Smooth muscle cell (in vitro differentiated cells): ENCODE results near the gene SDCCAG8. TPM values are rescaled to one million over a fixed set of nuclear protein-coding genes. Genes with fewer than 3 reads are reported as not detected.

Source experiments
- DNase-seq: peaks from one replicate; lab custom pipeline; 2025; ENCODE audit not compliant: unreplicated experiment; lab: John Stamatoyannopoulos, UW
- H2AFZ ChIP-seq: fragments of 200-600 bp; sonication (generic); 2 replicates; pipeline ENCODE4 v1.6.0; 2016; ENCODE audit warnings: antibody characterized with exemption, low read depth, mild to moderate bottlenecking
- H3F3A ChIP-seq: fragments of 200-600 bp; sonication (generic); 2 replicates; pipeline ENCODE4 v1.6.0; 2017; ENCODE audit warnings: antibody characterized with exemption, low read depth
- H3K27ac ChIP-seq: fragments of 200-600 bp; sonication (generic); 2 replicates; pipeline ENCODE4 v1.5.1; 2016; ENCODE audit warnings: low read depth, mild to moderate bottlenecking
- H3K27me3 ChIP-seq: fragments of 200-600 bp; sonication (generic); 2 replicates; pipeline ENCODE4 v1.6.1; 2016; ENCODE audit warnings: low read depth, mild to moderate bottlenecking
- H3K36me3 ChIP-seq: fragments of 200-600 bp; sonication (generic); 2 replicates; pipeline ENCODE4 v1.5.1; 2016; ENCODE audit warnings: low read depth
- H3K4me1 ChIP-seq: fragments of 200-600 bp; sonication (generic); 2 replicates; pipeline ENCODE4 v1.5.1; 2016; ENCODE audit warnings: low read depth
- H3K4me2 ChIP-seq: fragments of 200-600 bp; sonication (generic); 2 replicates; pipeline ENCODE4 v1.6.0; 2016; ENCODE audit warnings: mild to moderate bottlenecking
- H3K4me3 ChIP-seq: fragments of 200-600 bp; sonication (generic); 2 replicates; pipeline ENCODE4 v1.5.1; 2016; ENCODE audit warnings: mild to moderate bottlenecking
- H3K79me2 ChIP-seq: fragments of 200-600 bp; sonication (generic); 2 replicates; pipeline ENCODE4 v1.6.0; 2016; ENCODE audit warnings: low read depth, mild to moderate bottlenecking
- H3K9ac ChIP-seq: fragments of 200-600 bp; sonication (generic); 2 replicates; pipeline ENCODE4 v1.6.0; 2016; ENCODE audit warnings: low read depth
- H3K9me3 ChIP-seq: fragments of 200-600 bp; sonication (generic); replicated peaks from 2 replicates; pipeline ENCODE4 v1.5.1; 2016; ENCODE audit warnings: low read depth
- H4K20me1 ChIP-seq: fragments of 200-600 bp; sonication (generic); 2 replicates; pipeline ENCODE4 v1.6.0; 2016; ENCODE audit warnings: low read depth
- WGBS: methylation state at CpG from one replicate; pipeline ENCODE4 v1.1.7; 2016; ENCODE audit warnings: low lambda C conversion rate; 5-methylcytosine and 5-hydroxymethylcytosine counted together
- polyA plus RNA-seq: library from polyadenylated mRNA; unstranded; fragments of >200 nt; fragmentation: Nextera tagmentation; extraction: Ambion mirVana; gene quantifications from 2 replicates; pipeline ENCODE4 v1.2.1, GENCODE V29; 2016
- total RNA-seq: library from RNA; depleted of rRNA; stranded (reverse); fragments of >200 nt; gene quantifications from 2 replicates; pipeline ENCODE4 v1.2.3, GENCODE V29; 2014
- TF ChIP-seq, protein P1 (sequence below): fragments of 200-600 bp; sonication (generic); IDR thresholded peaks from 2 replicates; pipeline ENCODE4 v1.5.1; 2017; ENCODE audit warnings: borderline replicate concordance, mild to moderate bottlenecking, antibody characterized with exemption; ENCODE audit not compliant: insufficient read depth, poor library complexity, severe bottlenecking

SDCCAG8 gene
- total and polyA plus RNA-seq, 2 experiments from 2014 or later, result 30.9 to 33.4 TPM

DNA sequence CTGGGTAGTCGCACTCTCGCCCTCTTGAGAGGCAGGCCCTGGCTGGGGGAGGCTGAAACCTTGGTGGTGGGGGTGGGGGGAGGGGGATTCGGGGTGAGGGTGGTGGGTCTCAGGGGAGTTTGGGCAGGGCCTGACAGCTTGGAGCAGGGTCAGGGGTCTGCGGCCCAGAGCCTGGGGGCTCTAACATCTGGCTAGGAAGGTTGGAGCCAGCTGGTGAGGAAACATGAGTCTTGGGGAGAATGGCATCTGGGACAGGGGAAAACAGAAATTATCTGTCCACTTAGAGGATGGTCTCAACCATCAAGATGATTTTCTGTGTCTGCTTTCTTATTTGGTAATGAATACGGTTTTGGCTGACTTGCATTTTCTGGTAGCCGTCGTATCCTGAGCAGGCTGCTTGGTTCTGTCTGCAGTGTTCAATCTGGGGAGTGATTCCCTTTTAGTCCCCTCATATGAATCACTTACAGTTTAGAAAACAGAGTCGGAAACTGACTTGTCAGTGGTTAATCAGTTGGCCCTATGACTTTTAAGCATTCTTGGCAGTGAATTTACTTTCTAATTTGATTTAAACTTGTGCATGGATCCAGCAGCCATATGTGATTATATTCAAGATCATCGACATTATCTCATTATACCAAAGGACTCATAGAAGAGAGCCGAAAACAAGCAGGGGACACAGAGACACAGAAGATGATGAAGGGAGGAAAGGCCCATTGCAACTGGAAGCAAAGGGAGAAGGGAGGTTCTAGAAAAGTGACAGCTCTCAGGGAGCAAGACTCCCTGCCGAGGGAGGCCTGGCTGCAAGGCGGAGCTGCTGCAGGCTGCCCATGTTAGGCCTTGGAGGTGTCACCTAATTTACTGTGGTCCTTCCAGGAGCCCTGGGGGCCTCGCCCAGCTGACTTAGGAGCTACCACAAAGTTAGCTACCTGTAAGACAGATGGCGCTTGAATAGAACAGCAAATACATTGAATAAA is 237.6 kb downstream of the SDCCAG8 start:
- no peak overlapping the region for H3K4me2 ChIP-seq
- H3K79me2 ChIP-seq, result no peaks in the 10 kb centered on the region
- WGBS, result 72% methylated on average over 13 of the region's 14 CpGs
- H3F3A ChIP-seq, result peaks cover 9% of the 10 kb centered on the region
- H3K27ac ChIP-seq, result peak overlapping the region; percentile 91
- H4K20me1 ChIP-seq, result no peaks in the 10 kb centered on the region
- no peak overlapping the region for H2AFZ ChIP-seq
- H3K27me3 ChIP-seq, result no peaks in the 10 kb centered on the region
- no peak overlapping the region for H3K4me3 ChIP-seq
- no peak for DNase-seq
- H3K36me3 ChIP-seq, result no peaks in the 10 kb centered on the region
- peaks cover 23% of the 10 kb centered on the region for H3K4me1 ChIP-seq
- TF ChIP-seq, protein P1, sequence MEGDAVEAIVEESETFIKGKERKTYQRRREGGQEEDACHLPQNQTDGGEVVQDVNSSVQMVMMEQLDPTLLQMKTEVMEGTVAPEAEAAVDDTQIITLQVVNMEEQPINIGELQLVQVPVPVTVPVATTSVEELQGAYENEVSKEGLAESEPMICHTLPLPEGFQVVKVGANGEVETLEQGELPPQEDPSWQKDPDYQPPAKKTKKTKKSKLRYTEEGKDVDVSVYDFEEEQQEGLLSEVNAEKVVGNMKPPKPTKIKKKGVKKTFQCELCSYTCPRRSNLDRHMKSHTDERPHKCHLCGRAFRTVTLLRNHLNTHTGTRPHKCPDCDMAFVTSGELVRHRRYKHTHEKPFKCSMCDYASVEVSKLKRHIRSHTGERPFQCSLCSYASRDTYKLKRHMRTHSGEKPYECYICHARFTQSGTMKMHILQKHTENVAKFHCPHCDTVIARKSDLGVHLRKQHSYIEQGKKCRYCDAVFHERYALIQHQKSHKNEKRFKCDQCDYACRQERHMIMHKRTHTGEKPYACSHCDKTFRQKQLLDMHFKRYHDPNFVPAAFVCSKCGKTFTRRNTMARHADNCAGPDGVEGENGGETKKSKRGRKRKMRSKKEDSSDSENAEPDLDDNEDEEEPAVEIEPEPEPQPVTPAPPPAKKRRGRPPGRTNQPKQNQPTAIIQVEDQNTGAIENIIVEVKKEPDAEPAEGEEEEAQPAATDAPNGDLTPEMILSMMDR, result no peak
- no peaks in the 10 kb centered on the region for H3K9me3 ChIP-seq
- H3K9ac ChIP-seq, result no peak overlapping the region

DNA sequence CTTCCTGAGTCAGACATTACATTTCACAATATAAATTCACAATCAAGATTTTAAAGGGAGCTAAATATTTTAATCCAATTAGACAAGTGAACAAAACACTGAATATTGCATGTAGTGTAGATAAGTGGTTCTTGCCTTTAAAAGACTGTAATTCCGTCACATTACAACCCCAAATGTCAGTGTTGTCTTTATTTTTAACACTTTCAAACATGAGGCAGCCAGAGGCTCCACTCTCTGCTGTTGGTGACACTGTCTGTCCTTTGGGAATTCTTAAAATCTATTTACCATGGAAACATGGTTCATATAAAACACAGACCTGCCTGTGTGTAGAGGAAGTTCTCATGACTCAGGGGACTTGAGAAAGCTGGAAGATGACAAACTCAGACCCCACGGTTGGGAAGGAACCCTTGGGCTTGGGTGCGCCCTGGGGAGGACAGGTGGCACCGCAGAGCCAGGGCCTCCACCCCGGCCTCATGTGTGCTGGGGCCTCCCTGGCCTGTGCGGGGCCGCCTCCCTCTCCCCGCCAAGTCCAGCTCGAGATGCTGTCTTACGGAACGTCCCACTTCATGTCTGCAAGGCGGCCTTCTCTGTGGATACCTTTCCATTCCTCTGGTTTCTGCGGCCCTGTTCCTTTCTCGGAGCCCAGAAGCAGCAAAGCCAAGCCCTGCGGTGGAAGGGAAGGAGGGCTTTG is 239.0 kb downstream of the SDCCAG8 start:
- no peaks in the 10 kb centered on the region for H3K27me3 ChIP-seq
- TF ChIP-seq, protein P1, result no peak
- H3K9ac ChIP-seq, result peak overlapping the region; percentile 11
- H4K20me1 ChIP-seq, result no peaks in the 10 kb centered on the region
- no peak overlapping the region for H3K4me3 ChIP-seq
- DNase-seq, result no peak
- H3K4me1 ChIP-seq, result peaks cover 20% of the 10 kb centered on the region
- H3F3A ChIP-seq, result peaks cover 9% of the 10 kb centered on the region
- WGBS, result 87% methylated on average over 15 of the region's 15 CpGs
- no peaks in the 10 kb centered on the region for H3K9me3 ChIP-seq
- H3K4me2 ChIP-seq, result no peak overlapping the region
- peak overlapping the region; percentile 91 for H3K27ac ChIP-seq
- H3K36me3 ChIP-seq, result no peaks in the 10 kb centered on the region
- no peak overlapping the region for H2AFZ ChIP-seq
- no peaks in the 10 kb centered on the region for H3K79me2 ChIP-seq

DNA sequence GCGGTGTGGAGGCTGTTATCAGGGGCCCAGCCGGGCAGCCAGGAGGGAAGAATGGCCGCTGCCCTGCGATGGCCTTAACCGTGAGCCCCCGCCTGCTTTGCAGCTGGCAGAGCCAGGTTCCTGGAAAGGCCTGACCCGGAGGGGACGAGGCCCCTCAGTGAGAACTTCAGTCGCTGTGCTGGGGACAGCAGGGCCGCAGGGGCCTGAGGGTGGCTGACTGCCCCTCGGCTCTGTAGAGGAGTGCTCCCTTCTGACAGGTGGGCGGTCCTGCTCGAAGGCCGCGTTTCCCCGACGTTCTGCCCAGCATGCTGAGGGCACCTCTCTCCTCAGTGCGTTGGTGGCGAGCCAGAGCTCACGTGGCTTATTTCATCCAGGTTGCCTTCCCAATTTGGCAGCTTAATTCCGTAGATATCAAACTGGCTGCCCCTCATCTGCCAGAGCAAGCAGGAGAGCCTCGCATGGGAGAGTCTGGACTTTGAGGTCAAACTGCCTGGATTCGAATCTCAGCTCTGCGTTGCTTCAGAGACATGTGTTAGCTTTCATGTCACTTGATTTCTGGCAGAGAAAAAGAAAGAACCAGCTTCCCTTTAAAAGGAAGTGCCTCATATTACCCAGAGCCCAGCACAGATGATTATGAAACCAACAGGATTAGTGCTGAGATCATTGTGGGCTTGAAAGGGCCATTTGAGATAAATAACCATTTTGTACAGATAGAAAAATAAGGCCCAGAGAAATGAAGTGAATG is 239.8 kb downstream of the SDCCAG8 start:
- Histone ChIP-seq H2AFZ (no peak overlapping the region), H3K79me2 (no peaks in the 10 kb centered on the region), H3K4me2 (peak overlapping the region; percentile 57), H4K20me1 (no peaks in the 10 kb centered on the region), H3K36me3 (no peaks in the 10 kb centered on the region), H3K4me3 (no peak overlapping the region), H3F3A (peaks cover 9% of the 10 kb centered on the region), H3K27ac (peak overlapping the region; percentile 91), H3K27me3 (no peaks in the 10 kb centered on the region), H3K9ac (peak overlapping the region; percentile 40), H3K9me3 (no peaks in the 10 kb centered on the region), H3K4me1 (peaks cover 17% of the 10 kb centered on the region)
- WGBS, result 69% methylated on average over 24 of the region's 24 CpGs
- TF ChIP-seq, protein P1, result no peak
- no peak for DNase-seq
